Nephron (organoid): ENCODE results near the gene HADHA.

ENCODE experiments used
- H3K27ac Mint-ChIP-seq, 3 experiments: 2 replicates each; pipeline ENCODE4 v1.8.0; 2020; ENCODE audit warnings: mixed read lengths in 3 of 3, mild to moderate bottlenecking in 2 of 3, moderate library complexity in 1 of 3
- H3K27me3 Mint-ChIP-seq: 2 replicates; pipeline ENCODE4 v1.8.0; 2021; ENCODE audit warnings: low read depth, mild to moderate bottlenecking, moderate library complexity, mixed read lengths
- H3K36me3 Mint-ChIP-seq: 2 replicates; pipeline ENCODE4 v1.8.0; 2020; ENCODE audit warnings: low read depth, mixed read lengths
- H3K4me1 Mint-ChIP-seq: 2 replicates; pipeline ENCODE4 v1.8.0; 2020; ENCODE audit warnings: mixed read lengths
- H3K4me3 Mint-ChIP-seq, 3 experiments: 2 replicates each; pipeline ENCODE4 v1.8.0; 2020; ENCODE audit warnings: mild to moderate bottlenecking in 3 of 3, mixed read lengths in 3 of 3, moderate library complexity in 2 of 3
- H3K9me3 Mint-ChIP-seq: 2 replicates; pipeline ENCODE4 v1.8.0; 2020; ENCODE audit warnings: mixed read lengths
- CTCF ChIP-seq, 3 experiments: fragments of 200-600 bp; sonication (generic); IDR thresholded peaks; one replicate each; pipeline ENCODE4 v1.5.0; 2021; ENCODE audit warnings: antibody characterized with exemption in 3 of 3; ENCODE audit not compliant: unreplicated experiment in 3 of 3

HADHA gene

DNA sequence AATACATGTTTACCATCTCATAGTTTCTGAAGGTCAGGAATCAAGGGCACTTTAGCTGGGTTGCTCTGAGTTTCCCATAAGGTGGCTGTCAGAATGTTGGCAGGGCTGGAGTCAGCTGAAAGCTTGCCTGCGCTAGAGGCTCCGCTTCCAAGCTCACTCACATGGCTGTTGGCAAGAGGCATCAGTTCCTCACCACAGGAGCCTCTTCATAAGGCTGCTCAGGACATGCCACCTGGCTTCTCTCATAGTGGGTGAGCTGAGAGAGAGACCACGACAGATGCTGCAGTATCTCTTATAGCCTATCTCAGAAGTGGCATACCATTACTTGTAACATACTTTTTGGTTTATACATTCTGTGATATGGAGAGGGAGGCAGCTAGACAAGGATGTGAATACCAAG is 7.5 kb upstream of the HADHA start:
- no peaks in the 10 kb centered on the region for H3K9me3 Mint-ChIP-seq
- no peak for TF ChIP-seq CTCF (IDR thresholded peaks at IDR 0.05; ENCODE audit: unreplicated experiment in 3 of 3)
- peaks cover 14% of the 10 kb centered on the region for H3K36me3 Mint-ChIP-seq
- H3K4me3 Mint-ChIP-seq: no peak overlapping the region
- no peaks in the 10 kb centered on the region for H3K27me3 Mint-ChIP-seq
- H3K4me1 Mint-ChIP-seq: peaks cover 11% of the 10 kb centered on the region
- H3K27ac Mint-ChIP-seq: peak overlapping the region in 1 of 3 experiments; percentile 23

- no peak overlapping the region for H3K27ac Mint-ChIP-seq
- H3K36me3 Mint-ChIP-seq: peaks cover 2% of the 10 kb centered on the region
- H3K4me1 Mint-ChIP-seq: peaks cover 26% of the 10 kb centered on the region
- no peaks in the 10 kb centered on the region for H3K27me3 Mint-ChIP-seq
- H3K9me3 Mint-ChIP-seq: no peaks in the 10 kb centered on the region
- TF ChIP-seq CTCF (IDR thresholded peaks at IDR 0.05; ENCODE audit: unreplicated experiment in 3 of 3): no peak
- H3K4me3 Mint-ChIP-seq: no peak overlapping the region
Observed at GRCh38 chr2:26249625-26250024, 5.2 kb upstream of the HADHA start.

DNA sequence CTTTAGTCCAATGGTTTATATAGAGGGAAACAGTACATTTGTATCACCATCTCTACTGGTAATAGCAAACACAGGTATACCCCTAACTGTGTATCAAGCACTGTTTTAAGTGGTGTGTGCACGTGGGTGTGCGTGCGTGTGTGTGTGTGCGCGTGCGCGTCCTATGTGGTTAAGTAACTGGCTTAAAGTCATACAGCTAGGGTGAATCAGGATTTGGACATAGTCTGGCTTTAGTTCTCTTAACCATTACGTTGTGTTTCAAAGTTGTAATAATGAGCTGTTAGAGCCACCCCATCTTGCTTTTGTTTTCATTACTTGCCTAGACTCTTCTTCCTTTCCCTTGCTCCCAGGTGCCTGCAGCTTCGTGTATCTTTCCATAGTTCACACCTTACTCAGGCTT is 2.4 kb upstream of the HADHA start:
- H3K4me1 Mint-ChIP-seq: peaks cover 38% of the 10 kb centered on the region
- H3K27ac Mint-ChIP-seq: peak overlapping the region; percentile 78 to 99 (median 84)
- H3K27me3 Mint-ChIP-seq: no peaks in the 10 kb centered on the region
- TF ChIP-seq CTCF (IDR thresholded peaks at IDR 0.05; ENCODE audit: unreplicated experiment in 3 of 3): no peak
- peak overlapping the region; percentile 87 to 98 (median 98) for H3K4me3 Mint-ChIP-seq
- H3K9me3 Mint-ChIP-seq: no peaks in the 10 kb centered on the region
- no peaks in the 10 kb centered on the region for H3K36me3 Mint-ChIP-seq

GRCh38 chr2:26245810-26246209 is 1.4 kb upstream of the HADHA start:
- H3K27me3 Mint-ChIP-seq: no peaks in the 10 kb centered on the region
- no peak for TF ChIP-seq CTCF (IDR thresholded peaks at IDR 0.05; ENCODE audit: unreplicated experiment in 3 of 3)
- H3K27ac Mint-ChIP-seq: peak overlapping the region; percentile 99
- peak overlapping the region; percentile 98 to 100 (median 98) for H3K4me3 Mint-ChIP-seq
- H3K9me3 Mint-ChIP-seq: no peaks in the 10 kb centered on the region
- H3K4me1 Mint-ChIP-seq: peaks cover 38% of the 10 kb centered on the region
- no peaks in the 10 kb centered on the region for H3K36me3 Mint-ChIP-seq

- no peaks in the 10 kb centered on the region for H3K27me3 Mint-ChIP-seq
- no peak for TF ChIP-seq CTCF (IDR thresholded peaks at IDR 0.05; ENCODE audit: unreplicated experiment in 3 of 3)
- H3K4me1 Mint-ChIP-seq: peaks cover 42% of the 10 kb centered on the region
- H3K27ac Mint-ChIP-seq: peak overlapping the region; percentile 99
- H3K9me3 Mint-ChIP-seq: no peaks in the 10 kb centered on the region
- no peaks in the 10 kb centered on the region for H3K36me3 Mint-ChIP-seq
- peak overlapping the region; percentile 98 to 100 (median 98) for H3K4me3 Mint-ChIP-seq
Observed at GRCh38 chr2:26245231-26245732, 850 bp upstream of the HADHA start.
